Stimulated activated CD4-positive, alpha-beta T cell treated with anti-CD3 and anti-CD28 coated beads, TNF-alpha, amount 100 ng/mL, for 4 hours (primary cell): ENCODE results near the gene ST7.

Experiments used
- DNase-seq, 3 experiments: peaks; one replicate each; pipeline ENCODE4 v3.0.0-alpha.2; 2020; ENCODE audit warnings: low read depth in 3 of 3

ST7 gene

DNA sequence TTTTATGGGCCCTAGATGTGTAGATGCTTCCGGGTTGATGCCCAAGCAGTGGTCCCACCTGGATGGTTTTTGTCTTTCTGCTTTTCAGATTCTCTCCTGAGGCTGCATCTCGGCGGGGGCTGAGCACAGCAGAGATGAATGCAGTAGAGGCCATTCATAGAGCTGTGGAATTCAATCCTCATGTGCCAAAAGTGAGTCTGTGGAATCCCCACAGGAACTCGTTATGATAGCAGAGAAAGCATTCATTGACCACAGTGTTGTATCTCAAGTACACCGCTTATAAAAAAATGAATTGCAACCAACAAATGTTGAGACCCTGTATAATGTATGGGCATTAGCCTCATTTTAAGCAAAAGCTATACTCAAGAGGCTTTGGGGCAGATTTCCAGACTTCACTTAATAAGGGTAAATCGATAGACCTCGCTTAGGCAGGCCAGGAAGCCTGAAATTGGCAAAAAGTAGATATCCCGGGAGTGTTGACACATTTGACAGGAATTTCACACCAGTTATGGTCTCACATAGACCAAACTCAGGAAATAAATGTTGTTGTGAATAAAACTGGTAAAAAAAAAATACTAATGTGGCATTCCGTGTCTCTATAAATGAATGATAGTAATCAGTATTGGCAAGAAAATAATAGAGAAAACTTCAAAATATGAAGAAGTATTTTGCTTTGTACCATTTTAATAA is 237.6 kb downstream of the ST7 start:
- DNase-seq, result no peak

DNA sequence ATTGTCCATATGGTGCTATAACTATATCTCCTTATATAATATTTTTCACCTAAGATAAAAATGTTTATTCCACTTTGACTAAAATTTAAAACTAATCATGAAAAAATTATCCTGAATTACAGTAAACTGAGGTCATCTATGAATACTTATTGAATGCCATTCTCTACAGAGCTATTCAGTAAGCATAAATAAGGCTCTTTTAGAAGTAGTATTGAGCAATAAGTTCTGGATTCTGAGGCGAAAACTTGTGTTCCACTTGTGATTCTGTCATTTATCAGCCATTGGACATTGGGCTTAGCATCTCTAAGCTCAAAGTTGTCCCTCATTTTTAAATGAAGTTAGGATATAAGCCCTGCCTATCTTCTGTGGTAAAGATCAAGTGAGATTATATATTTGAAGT is 238.8 kb downstream of the ST7 start:
- no peak for DNase-seq

DNA sequence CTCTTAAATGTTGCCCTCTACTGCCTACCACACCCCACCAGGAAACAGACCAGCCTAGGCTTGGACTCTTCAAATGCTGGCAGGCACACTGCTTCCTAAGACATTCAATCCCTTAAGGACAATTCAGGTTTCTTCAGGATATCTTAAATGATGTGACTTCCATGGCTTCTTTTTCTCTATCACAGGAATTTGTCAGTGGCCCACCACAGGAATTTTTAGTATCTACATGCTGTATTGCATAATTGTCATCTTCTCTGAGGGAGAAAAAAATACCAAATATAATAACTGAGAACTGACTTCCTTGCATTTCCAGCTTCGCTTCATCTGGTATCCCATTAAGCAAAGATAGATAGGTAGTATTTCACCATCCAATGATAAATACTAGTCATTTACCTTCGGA is 240.3 kb downstream of the ST7 start:
- no peak for DNase-seq

DNA sequence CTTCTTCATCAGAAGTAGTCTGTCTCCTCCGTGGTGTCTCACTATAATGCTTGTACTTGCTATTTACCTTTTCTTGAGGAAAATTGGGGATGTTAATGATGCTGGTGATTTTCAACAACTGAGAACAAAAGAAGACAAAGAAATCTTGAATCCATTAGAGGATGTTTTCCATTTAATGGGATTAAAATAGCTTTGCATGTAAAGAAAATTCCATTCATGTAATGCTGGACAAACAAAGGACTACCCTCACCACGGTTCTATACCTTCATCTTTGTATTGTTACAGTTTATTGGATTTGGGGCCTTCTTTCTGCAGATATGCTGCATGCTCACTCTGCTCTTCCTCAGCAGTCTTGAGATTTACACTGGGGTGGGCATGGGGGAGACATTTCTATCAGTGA is 241.1 kb downstream of the ST7 start:
- DNase-seq, result no peak

DNA sequence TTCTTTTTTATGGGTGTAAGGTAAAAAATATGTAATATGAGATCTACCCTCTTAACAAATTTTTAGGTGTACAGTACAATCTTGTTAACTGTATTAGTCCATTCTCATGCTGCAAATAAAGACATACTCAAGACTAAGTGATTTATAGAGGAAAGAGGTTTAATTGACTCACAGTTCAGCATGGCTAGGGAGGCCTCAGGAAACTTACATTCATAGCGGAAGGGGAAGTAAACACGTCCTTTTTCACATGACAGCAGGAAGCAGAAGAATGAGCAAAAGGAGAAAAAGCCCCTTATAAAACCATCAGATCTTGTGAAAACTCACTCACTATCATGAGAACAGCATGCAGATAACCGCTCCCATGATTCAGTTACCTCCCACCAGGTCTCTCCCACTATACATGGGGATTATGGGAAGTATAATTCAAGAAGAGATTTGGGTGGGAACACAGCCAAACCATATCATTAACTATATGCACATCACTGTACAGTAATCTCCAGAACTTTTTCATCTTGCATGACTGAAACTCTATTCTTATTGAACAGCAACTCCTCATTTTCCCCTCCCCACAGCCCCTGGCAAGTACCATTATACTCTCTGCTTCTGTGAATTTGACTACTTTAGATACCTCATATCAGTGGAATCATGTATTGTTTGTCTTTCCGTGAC is 242.2 kb downstream of the ST7 start:
- DNase-seq, result no peak

DNA sequence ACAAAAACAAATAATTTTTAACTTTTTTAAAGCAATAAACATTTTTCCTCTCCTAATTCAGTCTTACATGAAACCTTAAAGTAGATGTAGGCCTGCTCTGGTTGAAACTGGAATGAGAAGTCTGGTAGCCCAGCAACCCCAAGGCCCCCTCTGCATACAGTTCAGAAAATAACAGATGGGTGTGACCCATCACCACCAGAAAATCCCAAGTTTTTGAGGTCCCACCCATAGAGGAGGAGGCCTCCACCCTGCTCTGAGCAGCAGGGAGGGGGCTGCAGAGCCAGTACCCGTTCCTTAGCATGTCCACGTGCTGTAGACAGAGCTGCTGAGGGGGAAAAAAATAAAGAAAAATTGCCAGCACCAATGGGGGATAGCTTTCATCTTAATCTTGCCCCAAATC is 246.8 kb downstream of the ST7 start:
- no peak for DNase-seq

DNA sequence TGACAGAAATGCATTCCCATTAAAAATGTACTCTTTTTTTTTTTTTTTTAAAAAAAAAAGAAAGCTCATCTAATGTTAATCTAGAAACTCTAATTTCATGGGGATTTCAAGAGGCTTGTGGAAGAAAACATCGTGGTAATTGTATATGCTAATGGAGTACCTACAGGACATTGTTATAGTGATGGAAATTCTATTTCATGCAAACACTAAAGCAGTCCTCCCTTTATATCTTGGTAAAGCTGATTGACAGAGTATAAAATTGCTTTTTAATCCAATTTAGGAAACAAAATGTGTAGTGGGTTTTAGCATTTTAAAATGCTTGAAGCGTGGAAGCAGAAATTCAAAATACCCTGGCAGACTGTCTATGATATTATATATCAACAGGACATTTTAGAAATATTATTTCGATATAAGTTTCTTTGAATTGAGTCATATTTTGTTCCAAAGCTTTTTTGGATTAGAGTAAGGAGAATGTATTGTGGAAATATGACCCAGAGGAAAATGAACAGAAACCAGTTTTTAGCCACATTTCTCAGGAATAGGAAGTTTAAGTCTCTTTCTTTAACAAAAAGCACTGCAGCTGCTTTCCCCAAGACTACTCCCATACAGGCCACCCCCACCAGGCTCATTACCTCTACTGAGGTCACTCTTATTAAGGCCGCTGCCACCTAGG is 247.6 kb downstream of the ST7 start:
- no peak for DNase-seq

DNA sequence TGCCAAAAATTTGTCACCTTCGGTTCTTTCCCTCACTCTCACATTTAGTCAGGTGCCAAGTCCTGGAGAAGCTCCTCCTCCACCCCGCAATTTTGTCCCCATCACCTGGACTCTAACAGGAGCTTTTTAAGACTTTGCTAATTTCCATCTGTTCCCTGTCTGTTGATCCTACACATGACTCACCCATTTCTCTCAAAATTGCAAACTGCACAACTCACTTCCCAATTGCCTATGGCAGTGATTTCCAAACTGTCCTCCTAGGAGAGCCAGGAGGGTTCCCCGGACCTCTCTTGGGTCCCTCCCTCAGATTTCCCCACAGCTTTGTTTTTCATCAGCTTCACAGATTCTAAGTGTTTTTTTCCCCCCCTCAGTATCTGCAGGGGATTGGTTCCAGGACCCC is 249.2 kb downstream of the ST7 start:
- DNase-seq, result no peak

DNA sequence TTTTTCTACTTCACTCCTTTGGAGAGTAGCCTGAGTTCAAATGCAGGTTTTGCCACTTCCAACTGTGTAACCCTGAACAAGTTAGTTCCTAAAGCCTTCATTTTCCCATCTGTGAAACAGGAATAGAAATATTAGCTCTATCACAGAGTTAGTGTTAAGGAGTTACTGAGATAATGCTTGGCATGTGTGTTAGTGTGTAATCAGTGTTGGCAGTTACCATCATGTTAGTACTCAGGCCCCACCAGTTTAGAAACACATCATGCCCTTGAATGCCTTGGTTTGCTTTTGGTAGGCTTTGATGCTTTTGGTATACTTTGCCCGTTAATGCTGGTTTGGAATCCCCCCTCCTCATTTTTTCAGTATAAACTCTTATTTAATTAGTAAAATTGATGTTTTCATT is 249.9 kb downstream of the ST7 start:
- DNase-seq, result no peak

DNA sequence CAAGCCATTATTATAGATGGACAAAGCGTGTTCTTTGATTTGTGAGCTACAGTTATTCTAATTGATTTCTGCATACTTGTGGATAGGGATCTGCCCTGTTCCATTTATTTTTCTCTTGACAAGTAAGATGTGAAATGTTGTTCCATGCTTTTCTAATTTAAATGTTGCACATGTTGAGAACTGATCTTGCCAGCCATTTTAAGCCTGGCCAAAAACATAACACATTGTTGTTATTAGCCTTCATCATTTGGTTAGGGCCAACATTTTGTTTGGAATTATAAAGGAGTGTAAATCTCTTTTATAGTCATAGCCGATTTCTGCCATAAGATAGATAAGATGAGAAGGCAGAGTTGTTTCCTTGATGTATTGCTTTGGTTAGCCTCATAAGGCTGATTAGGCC is 252.6 kb downstream of the ST7 start:
- DNase-seq, result no peak

DNA sequence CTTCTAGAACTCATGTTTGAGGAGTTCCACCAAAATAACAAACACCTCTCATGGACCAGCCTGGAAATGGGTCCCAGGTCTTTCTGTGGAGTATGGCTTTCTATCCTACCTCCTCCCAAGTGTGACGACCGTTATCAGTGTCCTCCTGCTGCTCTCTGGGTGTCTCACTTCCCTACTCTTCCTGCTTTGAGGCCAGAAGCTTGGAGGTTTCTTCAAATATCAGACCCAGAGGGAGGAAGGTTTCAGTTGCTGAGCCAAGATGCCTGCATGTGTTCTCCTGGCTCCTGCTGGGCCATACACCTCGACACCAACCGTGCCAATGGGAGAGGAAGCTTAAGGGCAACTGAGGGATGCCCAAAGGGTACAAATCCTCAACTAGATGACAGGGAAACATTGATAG is 255.0 kb downstream of the ST7 start:
- no peak for DNase-seq

DNA sequence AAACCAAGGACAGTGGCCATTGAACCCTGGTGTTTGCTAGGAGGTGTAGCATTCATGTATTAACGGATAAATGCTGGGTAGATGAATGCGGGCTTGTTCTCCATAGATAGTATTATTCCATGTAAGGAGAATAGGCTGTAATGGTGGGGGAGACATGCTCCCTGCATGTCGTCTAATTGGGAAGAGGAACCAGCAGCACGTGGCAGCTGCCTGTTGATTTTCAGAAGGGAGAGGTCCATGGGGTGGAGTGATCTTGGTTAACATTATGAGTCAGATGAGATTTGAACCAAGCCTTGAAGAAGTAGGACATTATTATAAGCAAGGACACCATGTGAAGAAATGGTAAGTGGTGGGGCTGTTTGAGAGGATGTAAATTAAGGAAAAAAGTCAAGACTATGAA is 257.1 kb downstream of the ST7 start:
- DNase-seq, result no peak

DNA sequence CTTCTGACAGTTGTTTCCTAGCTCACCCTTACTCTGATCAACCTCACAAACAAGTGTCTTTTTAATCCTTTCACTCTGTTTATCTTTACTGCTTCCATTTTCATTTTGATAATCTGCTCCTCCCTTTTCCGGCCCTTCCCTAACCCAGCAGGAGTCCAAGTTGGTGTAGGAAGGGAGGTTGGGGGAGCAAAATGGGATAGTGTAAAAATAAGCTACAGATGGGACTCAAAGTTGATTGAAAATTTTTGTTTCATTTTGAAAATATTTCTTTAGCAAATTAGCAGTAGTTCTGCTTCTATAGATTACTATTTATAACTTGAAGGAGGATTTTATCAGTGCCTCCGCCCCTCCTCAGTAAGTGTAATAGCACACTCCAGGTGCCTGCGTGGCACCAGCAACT is 257.6 kb downstream of the ST7 start:
- no peak for DNase-seq

DNA sequence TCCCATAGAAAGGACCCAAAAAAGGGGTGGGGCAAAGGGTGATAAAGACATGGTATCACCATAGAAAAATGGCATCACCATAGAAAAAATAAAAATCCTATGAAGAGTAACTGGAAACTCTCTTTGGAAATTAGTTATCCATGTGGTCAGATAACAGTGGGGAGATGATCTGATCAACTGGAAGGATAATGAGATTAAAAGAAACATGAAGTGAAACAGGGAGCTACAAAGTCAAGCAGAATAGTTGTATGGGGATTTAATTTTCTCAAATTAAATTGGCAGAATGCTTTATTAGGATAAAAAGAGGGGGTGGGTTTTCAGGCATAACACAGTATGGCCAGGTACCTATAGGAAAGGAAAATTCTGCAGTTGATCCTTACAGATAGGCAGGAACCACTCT is 258.3 kb downstream of the ST7 start:
- DNase-seq, result no peak

DNA sequence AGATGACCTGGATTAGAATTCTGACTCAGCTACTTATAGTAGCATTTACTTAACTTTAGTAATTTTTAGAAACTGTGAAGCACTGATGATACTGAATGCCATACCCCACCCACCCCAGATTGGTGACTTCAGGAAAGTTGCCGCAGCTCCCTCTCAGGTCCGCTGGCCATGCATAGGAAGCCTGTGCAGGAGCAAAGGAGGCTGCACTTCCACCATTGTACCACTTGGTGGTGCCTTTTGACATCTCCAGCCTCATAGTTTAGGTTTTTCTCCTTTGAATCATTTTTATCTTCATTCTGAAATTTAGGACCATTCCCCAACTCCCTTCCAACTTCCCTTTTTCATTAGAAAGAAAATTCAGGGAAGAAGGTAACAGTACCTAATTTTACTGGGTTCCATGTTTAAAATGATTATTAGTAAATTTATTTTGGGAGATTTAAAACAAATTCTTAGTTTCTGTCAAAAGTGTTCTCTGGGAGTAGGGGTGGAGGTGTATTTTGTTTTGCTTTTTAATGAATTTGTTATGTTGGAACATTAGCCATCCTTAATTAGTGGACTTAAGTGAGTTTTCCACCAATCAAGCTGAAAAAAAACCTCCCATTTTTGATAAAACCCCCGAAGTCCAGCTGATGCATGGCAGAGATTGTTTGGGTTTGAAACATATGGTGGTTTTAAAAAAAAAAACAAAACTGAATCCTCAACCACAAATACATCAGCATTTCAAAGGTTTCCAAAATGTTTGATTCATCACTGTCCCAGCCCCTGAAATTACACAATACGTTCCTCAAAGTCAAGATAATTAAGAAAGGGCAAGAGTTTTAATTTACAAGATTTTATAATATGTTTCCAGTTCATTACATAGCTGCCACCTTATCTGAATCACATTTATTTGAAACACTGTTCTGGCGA is 259.9 kb downstream of the ST7 start:
- DNase-seq, result peak in 2 of 3 experiments; percentile 6 to 17

DNA sequence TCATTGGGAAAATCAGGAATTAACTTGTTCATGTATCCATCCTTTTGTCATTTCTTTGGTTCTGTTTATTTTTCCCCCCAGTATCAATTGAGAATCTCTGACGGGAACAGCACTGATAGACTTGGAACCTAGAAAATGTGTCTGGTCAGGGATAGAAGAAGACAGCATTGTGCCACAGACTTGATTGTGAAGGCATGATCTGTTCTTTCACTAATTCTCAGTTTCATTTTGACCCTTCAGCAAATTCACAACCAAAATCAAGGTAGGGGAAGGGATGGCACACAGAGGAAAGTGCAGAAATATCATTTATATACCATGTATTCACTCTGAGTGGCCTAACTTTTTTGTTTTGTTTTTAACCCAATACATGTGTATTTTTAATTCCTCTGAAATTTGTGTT is 262.7 kb downstream of the ST7 start:
- no peak for DNase-seq

DNA sequence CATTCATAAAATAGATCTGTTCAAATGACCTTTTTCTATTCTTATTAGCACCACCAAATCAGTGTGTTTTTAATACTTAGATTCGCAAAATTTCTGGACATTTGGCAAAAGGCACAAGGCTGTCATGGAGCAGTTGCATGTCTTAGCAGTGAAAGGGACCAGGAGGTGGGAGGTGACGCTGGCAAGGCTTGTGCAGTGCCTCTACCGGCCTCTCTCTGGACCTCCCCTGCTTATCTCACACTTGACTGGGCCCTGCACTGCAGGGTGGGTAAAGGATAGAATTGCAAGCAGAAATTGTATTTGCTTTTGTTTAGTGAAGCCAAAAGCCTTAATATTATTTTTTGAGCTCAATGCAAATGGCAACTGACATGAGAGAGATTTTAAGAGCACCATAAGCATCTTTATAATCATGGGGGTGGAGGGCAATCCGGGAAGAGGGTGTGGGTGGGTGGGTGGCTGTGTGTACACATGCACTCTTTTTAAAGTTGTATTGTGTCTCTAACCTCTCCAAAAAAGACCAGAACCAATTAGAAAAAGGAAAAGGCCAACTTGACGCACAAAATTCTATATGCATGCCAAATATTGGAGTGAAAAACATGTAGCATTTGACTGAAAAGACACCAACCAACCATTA is 263.3 kb downstream of the ST7 start:
- DNase-seq, result no peak

DNA sequence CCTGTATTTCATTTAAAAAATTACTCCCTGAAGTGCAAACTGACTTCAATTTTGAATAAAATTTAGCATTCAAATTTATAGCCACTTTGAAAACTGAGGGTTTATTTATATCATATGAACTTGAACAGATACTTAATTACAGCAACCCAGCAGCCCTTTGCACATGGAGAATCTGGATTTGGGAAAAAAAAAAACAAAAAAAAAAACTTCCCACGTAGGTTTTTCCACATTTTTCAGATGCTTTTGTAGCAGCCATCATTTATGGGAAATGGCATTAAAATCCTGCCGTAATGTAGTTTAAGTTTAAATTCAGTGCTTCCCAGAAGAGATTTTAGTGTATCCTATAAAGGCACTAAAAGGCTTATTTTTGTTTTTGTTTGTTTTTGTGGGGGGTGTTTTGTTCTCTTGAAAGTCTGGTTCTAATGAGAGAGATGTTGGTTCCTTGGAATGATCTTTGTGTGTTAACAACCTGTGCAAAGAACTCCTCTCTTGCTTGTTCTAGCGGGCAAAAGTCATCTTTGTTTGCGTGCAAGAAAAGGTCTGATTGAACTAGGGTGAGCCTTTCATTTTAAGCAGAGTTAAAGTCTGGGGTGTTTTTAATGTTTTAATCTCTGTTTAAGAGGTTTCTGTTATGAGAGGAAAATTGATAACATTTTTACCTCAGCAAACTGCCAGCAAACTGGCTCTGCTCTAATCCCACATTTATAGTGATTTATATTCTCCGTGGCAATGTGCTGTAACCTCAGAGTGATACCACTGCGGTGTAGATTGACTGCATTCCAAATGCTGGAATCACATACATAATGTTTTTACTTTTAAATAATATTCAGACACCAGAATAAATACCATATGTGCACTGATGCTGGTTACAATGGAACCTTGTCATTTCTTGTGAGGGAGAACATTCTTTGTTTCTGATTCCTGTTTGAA is 264.1 kb downstream of the ST7 start:
- DNase-seq, result no peak

DNA sequence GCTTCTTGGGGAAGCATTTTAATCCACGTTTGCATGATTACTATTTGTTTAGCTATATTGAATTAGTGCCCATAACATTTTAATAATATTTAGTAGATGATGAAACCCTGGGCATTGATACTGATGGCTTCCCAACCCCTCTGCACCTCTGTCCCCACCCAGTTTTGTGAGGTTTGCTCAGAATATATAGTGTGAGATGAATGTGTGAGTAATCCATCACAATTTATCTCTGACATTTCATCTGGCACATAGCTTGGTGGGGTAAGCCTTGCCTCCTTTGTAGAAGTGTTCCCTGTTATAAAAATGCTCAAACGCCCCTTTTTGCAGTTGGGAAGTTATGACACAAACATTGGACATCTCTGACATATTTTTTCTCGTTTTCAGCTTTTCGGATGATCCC is 265.4 kb downstream of the ST7 start:
- DNase-seq, result no peak

DNA sequence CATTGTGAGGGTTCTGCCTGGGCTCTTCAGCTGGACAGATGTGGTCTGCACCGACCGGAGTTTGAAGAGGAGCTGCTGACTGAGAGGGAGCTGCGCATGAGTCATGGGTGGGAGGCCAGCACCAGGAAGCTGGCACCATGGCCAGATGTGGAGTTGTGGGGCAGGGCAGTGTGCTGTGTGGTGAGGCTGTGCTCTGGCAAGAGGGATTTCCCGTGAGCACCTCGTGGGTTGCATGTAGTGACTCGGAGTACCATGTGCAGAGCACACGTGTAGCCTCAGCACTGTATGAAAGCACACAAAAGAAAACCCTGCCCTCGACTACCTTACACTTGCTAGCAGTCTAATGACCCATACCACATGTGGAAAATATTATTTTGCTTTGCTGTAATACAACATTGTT is 266.2 kb downstream of the ST7 start:
- no peak for DNase-seq

DNA sequence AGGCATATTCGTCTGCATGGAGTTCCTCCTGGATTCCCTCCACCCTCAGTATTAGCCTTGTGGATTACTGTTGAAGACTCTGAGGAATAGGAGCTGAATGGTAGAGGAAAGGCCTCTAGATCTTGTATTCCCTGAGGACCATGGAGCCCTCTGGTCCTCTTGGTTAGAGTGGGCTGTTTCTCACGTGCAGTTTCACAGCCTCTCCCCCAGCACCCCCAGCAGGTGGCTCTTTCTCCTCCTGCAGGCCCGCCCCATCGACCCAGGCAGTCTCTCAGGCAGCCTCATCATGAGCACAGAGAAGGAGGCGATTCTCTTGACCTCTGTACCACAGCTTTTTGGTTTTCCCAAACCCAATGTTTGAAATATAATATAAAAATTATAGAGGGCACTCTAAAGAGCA is 267.5 kb downstream of the ST7 start:
- no peak for DNase-seq
